Activated naive CD4-positive, alpha-beta T cell treated with anti-CD3 and anti-CD28 coated beads for 36 hours (primary cell): ENCODE measurements around the gene PRG2. TPM values are rescaled to one million over a fixed set of nuclear protein-coding genes. Genes with fewer than 3 reads are reported as not detected.
A peak's percentile ranks its signal among the peaks of the same experiment; 100 is the strongest.
"Not testable (repeated sequence)": the region's sequence is repeated elsewhere in the genome, so short reads cannot be mapped to it uniquely, and the experiment has no call there.

ENCODE experiments used
- CTCF ChIA-PET: fragments of 350-600 bp; sonication (Branson Sonifier 250); formaldehyde crosslinking; loops from one replicate; lab custom pipeline; 2021; ENCODE audit warnings: antibody characterized with exemption; lab: Charles Lee
- DNase-seq: peaks from one replicate; pipeline ENCODE4 v3.0.0-alpha.2; 2020
- H3K27ac Mint-ChIP-seq: one replicate; pipeline ENCODE4 v1.8.0; 2021; ENCODE audit warnings: mild to moderate bottlenecking, mixed read lengths
- H3K27me3 Mint-ChIP-seq: one replicate; pipeline ENCODE4 v1.8.0; 2021; ENCODE audit warnings: low read depth, mixed read lengths
- H3K36me3 Mint-ChIP-seq: one replicate; pipeline ENCODE4 v1.8.0; 2021; ENCODE audit warnings: low read depth, mixed read lengths
- H3K4me1 Mint-ChIP-seq: one replicate; pipeline ENCODE4 v1.8.0; 2021; ENCODE audit warnings: low read depth, mixed read lengths
- H3K4me3 Mint-ChIP-seq: one replicate; pipeline ENCODE4 v1.8.0; 2021; ENCODE audit warnings: mild to moderate bottlenecking, moderate library complexity, mixed read lengths
- H3K9me3 Mint-ChIP-seq: one replicate; pipeline ENCODE4 v1.8.0; 2021; ENCODE audit warnings: mixed read lengths
- intact Hi-C: fragments of 100-400 bp; cut with micrococcal nuclease; formaldehyde crosslinking; loops from one replicate; pipeline ENCODE4 v1.15.1; 2023
- total RNA-seq, 2 experiments: library from RNA; stranded (reverse); gene quantifications; one replicate each; pipeline ENCODE4 v1.2.3, GENCODE V29; 2021

The PRG2 gene
- total RNA-seq, 2 experiments from 2014 or later: 1.0 TPM

DNA sequence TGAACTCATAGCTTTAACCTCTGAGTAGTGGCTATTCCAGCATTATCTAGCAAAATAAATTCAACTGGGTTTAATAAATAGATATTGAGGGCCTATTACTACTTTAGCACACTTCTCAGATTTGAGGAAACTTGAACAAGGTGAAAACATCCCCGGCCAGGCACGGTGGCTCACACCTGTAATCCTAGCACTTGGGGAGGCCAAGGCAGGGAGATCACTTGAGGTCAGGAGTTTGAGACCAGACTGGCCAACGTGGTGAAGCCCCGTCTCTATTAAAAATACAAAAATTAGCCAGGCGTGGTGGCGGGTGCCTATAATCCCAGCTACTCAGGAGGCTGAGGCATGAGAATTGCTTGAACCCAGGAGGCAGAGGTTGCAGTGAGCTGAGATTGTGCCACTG, 53.6 kb downstream of the PRG2 start:
- not testable (repeated sequence) for H3K27me3 Mint-ChIP-seq
- intact Hi-C loops: loop anchor here (5.0 kb wide), 2 partner anchors 70 to 405 kb away; partner anchors contain the start of gene SELENOH
- H3K4me3 Mint-ChIP-seq: peak overlapping the region; percentile 91

More for the DNA sequence above, 53.6 kb downstream of the PRG2 start:
- H3K4me1 Mint-ChIP-seq: peaks cover 33% of the 10 kb centered on the region
- H3K27ac Mint-ChIP-seq: peak overlapping the region; percentile 99
- not testable (repeated sequence) for H3K9me3 Mint-ChIP-seq, DNase-seq
- peaks cover 26% of the 10 kb centered on the region for H3K36me3 Mint-ChIP-seq
- CTCF ChIA-PET: interaction anchor here (1.0 to 2.0 kb wide), 3 partner anchors 9 to 14 kb away, joined by 3 to 9 read pairs (median 5); no protein-coding TSS in a partner anchor

Other genes starting within 250 kb of the PRG2 start
- gene LRRC55, start 208.7 kb downstream of the PRG2 start, total RNA-seq: not detected
- gene APLNR, start 153.4 kb downstream of the PRG2 start, total RNA-seq: not detected
- 10 to 100 TPM; 14.1 to 14.7 TPM for gene TNKS1BP1, start 65.7 kb downstream of the PRG2 start, total RNA-seq
- gene SSRP1, start 54.8 kb downstream of the PRG2 start, total RNA-seq: 100 to 1,000 TPM; 304 to 322 TPM
- gene P2RX3, start 52.3 kb downstream of the PRG2 start, total RNA-seq: not detected
- not detected for gene PRG3, start 9.5 kb downstream of the PRG2 start, total RNA-seq
- gene SLC43A3, start 36.5 kb upstream of the PRG2 start, total RNA-seq: 100 to 1,000 TPM; 116 to 117 TPM
- under 1 TPM; 0.74 to 0.99 TPM for gene RTN4RL2, start 69.9 kb upstream of the PRG2 start, total RNA-seq
- gene SLC43A1, start 125.1 kb upstream of the PRG2 start, total RNA-seq: 10 to 100 TPM; 26.5 to 29.7 TPM
- 100 to 1,000 TPM; 131 to 136 TPM for gene TIMM10, start 140.1 kb upstream of the PRG2 start, total RNA-seq
- gene SMTNL1, start 146.9 kb upstream of the PRG2 start, total RNA-seq: not detected
- gene UBE2L6, start 177.0 kb upstream of the PRG2 start, total RNA-seq: 100 to 1,000 TPM; 187 to 194 TPM
- under 1 TPM; 0.17 to 0.43 TPM for gene SERPING1, start 207.0 kb upstream of the PRG2 start, total RNA-seq